Measurements from ENCODE around the gene TMPRSS9. TPM values are rescaled to one million over a fixed set of nuclear protein-coding genes. Genes with fewer than 3 reads are reported as not detected.
"Not testable (repeated sequence)": the region's sequence is repeated elsewhere in the genome, so short reads cannot be mapped to it uniquely, and the experiment has no call there.

TMPRSS9 gene
- total RNA-seq, 4 donors from 2014 or later = 0.54 to 2.5 (median 0.85) TPM; not detected in 1

DNA sequence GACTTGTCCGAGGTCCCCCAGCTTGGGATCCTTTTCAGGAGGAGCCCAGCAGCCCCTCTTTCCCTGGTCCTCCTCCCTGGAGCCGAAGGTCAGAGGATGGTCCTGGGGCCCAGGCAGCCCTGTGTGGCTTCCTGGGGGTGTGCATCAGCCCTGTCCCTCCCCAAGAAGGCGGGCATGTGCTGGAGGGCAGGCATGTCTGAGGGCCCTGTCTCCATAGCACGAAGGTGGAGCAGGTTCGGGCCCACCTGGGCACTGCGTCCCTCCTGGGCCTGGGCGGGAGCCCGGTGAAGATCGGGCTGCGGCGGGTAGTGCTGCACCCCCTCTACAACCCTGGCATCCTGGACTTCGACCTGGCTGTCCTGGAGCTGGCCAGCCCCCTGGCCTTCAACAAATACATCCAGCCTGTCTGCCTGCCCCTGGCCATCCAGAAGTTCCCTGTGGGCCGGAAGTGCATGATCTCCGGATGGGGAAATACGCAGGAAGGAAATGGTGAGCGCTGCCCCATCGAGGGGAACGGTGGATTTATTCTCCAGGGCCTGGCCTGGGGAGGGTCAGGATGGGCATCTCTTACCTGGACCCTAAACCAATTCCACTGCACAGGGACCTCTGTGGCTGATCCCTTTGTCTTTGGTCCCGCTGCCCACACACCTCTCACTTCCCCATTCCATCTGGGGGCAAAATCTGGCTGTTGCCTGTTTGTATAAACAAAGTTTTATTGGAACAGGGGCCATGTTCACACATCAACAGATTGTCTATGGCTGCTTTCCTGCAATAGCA is 56.4 kb downstream of the TMPRSS9 start:
- Histone ChIP-seq H3K36me3 (no peaks in the 10 kb centered on the region), H3K27ac (no peak overlapping the region), H3K4me1 (no peaks in the 10 kb centered on the region), H3K9me3 (no peaks in the 10 kb centered on the region), H3K4me3 (no peak overlapping the region), H3K27me3 (no peaks in the 10 kb centered on the region)
- DNase-seq = no peak
- no peak for TF ChIP-seq POLR2A (IDR thresholded peaks at IDR 0.05)

DNA sequence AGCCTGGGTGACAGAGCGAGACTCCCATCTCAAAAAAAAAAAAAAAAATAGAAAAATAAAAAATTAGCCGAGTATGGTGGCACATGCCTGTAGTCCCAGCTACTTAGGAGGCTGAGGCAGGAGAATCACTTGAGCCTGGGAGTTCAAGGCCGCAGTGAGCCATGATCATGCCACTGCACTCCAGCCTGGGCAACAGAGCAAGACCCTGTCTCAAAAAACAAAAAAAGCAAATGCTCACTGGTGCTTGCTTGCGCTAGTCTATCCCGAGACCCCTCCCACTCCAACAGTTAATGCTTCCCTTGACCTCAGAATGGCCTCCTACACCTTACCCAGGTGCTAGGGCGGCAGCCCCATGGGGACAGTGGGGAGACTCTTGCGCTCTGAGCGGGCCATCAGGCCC is 57.4 kb downstream of the TMPRSS9 start:
- not testable (repeated sequence) for H3K27me3 ChIP-seq, H3K4me3 ChIP-seq, H3K9me3 ChIP-seq, H3K36me3 ChIP-seq, DNase-seq, H3K4me1 ChIP-seq, H3K27ac ChIP-seq

DNA sequence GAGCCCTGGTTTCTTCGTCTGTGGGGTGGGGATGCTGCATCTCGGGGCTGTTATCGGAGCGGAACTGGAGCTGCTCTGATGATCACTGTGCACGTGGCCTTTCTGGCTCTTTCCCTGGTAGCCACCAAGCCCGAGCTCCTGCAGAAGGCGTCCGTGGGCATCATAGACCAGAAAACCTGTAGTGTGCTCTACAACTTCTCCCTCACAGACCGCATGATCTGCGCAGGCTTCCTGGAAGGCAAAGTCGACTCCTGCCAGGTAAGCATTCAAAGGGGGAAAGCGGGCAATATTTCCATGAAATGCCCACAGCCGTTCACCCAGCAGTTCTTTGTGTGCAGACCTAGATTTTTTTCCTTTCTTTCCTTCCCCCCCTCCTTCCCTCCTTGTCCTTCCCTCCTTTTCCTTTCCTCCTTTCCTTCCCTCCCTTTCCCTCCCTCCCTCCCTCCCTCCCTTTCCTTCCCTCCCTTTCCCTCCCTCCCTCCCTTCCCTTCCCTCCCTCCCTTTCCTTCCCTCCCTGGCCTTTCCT is 57.9 kb downstream of the TMPRSS9 start:
- H3K27ac ChIP-seq = no peak overlapping the region
- H3K36me3 ChIP-seq = no peaks in the 10 kb centered on the region
- no peak for TF ChIP-seq POLR2A (IDR thresholded peaks at IDR 0.05)
- TF ChIP-seq, protein P1, sequence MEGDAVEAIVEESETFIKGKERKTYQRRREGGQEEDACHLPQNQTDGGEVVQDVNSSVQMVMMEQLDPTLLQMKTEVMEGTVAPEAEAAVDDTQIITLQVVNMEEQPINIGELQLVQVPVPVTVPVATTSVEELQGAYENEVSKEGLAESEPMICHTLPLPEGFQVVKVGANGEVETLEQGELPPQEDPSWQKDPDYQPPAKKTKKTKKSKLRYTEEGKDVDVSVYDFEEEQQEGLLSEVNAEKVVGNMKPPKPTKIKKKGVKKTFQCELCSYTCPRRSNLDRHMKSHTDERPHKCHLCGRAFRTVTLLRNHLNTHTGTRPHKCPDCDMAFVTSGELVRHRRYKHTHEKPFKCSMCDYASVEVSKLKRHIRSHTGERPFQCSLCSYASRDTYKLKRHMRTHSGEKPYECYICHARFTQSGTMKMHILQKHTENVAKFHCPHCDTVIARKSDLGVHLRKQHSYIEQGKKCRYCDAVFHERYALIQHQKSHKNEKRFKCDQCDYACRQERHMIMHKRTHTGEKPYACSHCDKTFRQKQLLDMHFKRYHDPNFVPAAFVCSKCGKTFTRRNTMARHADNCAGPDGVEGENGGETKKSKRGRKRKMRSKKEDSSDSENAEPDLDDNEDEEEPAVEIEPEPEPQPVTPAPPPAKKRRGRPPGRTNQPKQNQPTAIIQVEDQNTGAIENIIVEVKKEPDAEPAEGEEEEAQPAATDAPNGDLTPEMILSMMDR (IDR thresholded peaks at IDR 0.05) = no peak
- H3K4me3 ChIP-seq = no peak overlapping the region
- H3K27me3 ChIP-seq = no peaks in the 10 kb centered on the region
- H3K9me3 ChIP-seq = no peaks in the 10 kb centered on the region
- DNase-seq = no peak
- H3K4me1 ChIP-seq = no peaks in the 10 kb centered on the region

DNA sequence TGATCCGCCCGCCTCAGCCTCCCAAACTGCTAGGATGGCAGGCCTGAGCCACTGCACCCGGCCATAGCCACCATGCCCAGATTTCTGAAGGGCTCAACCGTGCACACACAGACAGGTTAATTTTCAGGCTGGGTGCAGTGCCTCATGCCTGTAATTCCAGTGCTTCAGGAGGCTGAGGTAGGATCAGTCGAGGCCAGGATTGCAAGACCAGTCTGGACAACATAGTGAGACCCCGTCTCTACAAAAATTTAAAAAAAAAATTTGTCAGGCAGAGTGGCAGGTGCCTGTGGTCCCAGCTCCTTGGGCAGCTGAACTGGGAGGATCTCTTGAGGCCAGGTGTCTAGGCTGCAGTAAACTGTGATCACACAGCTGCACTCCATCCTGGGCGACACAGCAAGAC is 59.7 kb downstream of the TMPRSS9 start:
- Histone ChIP-seq H3K27ac (no peak overlapping the region), H3K36me3 (peaks cover 0 to 5% (median 0%) of the 10 kb centered on the region in 3 donors), H3K27me3 (no peaks in the 10 kb centered on the region), H3K4me1 (peaks cover 0 to 4% (median 0%) of the 10 kb centered on the region in 4 donors), H3K9me3 (no peaks in the 10 kb centered on the region), H3K4me3 (no peak overlapping the region)
- no peak for DNase-seq
- TF ChIP-seq, protein P1 (IDR thresholded peaks at IDR 0.05) = no peak
- no peak for TF ChIP-seq POLR2A (IDR thresholded peaks at IDR 0.05)

DNA sequence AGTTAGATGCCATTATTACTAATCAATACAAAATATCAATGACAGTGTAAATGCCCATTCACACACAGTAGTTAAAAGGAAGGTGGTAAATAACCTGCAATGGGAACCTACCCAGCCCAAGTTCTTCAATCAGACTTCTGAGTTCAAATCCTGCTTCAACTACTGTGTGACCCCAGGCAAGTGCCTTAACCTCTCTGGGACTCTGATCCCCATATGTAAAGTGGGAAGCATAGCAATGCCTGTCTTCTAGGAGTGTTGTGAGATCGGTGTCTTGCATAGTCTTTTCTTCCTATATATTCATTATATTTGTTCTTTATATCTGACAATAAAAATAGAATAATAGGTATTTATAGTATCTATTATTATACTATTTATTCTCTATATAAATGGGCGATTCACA is 60.4 kb downstream of the TMPRSS9 start:
- Histone ChIP-seq H3K27me3 (no peaks in the 10 kb centered on the region), H3K9me3 (no peaks in the 10 kb centered on the region), H3K4me1 (peaks cover 0 to 9% (median 1%) of the 10 kb centered on the region in 4 donors), H3K27ac (no peak overlapping the region), H3K4me3 (no peak overlapping the region), H3K36me3 (peaks cover 0 to 5% (median 0%) of the 10 kb centered on the region in 3 donors)
- TF ChIP-seq, protein P1 (IDR thresholded peaks at IDR 0.05) = no peak
- TF ChIP-seq POLR2A (IDR thresholded peaks at IDR 0.05) = no peak
- DNase-seq = no peak

DNA sequence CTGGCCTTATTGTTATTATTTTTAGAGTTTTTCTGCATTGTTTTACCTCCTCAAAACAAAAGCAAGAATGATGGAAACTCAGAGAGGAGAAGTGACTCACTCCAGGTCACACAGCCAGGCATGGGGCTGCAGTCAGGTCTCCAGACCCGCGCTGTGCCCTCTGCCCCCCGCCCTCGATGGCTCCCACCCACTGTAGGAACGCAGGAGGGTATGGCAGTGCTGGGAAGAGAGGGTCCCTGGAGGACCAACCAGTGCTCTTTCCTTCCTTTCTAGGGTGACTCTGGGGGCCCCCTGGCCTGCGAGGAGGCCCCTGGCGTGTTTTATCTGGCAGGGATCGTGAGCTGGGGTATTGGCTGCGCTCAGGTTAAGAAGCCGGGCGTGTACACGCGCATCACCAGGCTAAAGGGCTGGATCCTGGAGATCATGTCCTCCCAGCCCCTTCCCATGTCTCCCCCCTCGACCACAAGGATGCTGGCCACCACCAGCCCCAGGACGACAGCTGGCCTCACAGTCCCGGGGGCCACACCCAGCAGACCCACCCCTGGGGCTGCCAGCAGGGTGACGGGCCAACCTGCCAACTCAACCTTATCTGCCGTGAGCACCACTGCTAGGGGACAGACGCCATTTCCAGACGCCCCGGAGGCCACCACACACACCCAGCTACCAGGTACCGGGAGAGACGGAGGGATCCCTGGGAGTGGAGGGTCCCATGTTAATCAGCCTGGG is 61.7 kb downstream of the TMPRSS9 start:
- Histone ChIP-seq H3K9me3 (no peaks in the 10 kb centered on the region), H3K36me3 (peaks cover 0 to 5% (median 0%) of the 10 kb centered on the region in 3 donors), H3K27me3 (no peaks in the 10 kb centered on the region), H3K4me3 (no peak overlapping the region), H3K4me1 (peaks cover 0 to 21% (median 9%) of the 10 kb centered on the region in 4 donors), H3K27ac (no peak overlapping the region)
- TF ChIP-seq, protein P1 (IDR thresholded peaks at IDR 0.05) = no peak
- TF ChIP-seq POLR2A (IDR thresholded peaks at IDR 0.05) = no peak
- DNase-seq = peak in 1 of 3 donors; percentile 42

Measured in Peyer's patch (tissue), 4 donors.